Suppressor macrophage treated with lipopolysaccharide for 1 hour (primary cell): ENCODE results near the gene UBE2S.

ENCODE experiments used
- DNase-seq, 3 donors: peaks; one replicate each; pipeline ENCODE4 v3.0.0-alpha.2; 2020 to 2022

UBE2S gene

GRCh38 chr19:55382522-55383054 is 25.0 kb downstream of the UBE2S start:
- no peak for DNase-seq

GRCh38 chr19:55382013-55382412 is 25.6 kb downstream of the UBE2S start:
- no peak for DNase-seq

- no peak for DNase-seq
Measured at GRCh38 chr19:55379174-55379573, 28.4 kb downstream of the UBE2S start.

GRCh38 chr19:55377356-55378131 is 30.0 kb downstream of the UBE2S start:
- no peak for DNase-seq

GRCh38 chr19:55376241-55376933 is 31.2 kb downstream of the UBE2S start, which contains the start of gene TMEM190:
TSS of gene TMEM190 (plus strand) at chr19:55376826. CDS start at chr19:55376854, 28 bp downstream.
- DNase-seq, result no peak

- no peak for DNase-seq
Measured at GRCh38 chr19:55373993-55374757, 33.4 kb downstream of the UBE2S start.

- no peak for DNase-seq
Measured at GRCh38 chr19:55373306-55373992, 34.1 kb downstream of the UBE2S start.

- DNase-seq, result no peak
Measured at GRCh38 chr19:55372316-55373081, 35.1 kb downstream of the UBE2S start.

- no peak for DNase-seq
Measured at GRCh38 chr19:55370305-55370988, 37.1 kb downstream of the UBE2S start, which contains the start of gene IL11. TSS of gene IL11 (minus strand) at chr19:55370463. CDS start at chr19:55370310, 153 bp downstream.

- DNase-seq, result peak in 2 of 3 donors; percentile 11 to 40
Measured at GRCh38 chr19:55369653-55370304, 37.8 kb downstream of the UBE2S start.

GRCh38 chr19:55368701-55369563 is 38.7 kb downstream of the UBE2S start:
- DNase-seq, result peak; percentile 57 to 84 (median 69)

- no peak for DNase-seq
Measured at GRCh38 chr19:55368106-55368505, 39.5 kb downstream of the UBE2S start.

- no peak for DNase-seq
Measured at GRCh38 chr19:55366790-55367189, 40.8 kb downstream of the UBE2S start.

- no peak for DNase-seq
Measured at GRCh38 chr19:55365964-55366363, 41.6 kb downstream of the UBE2S start.

- no peak for DNase-seq
Measured at GRCh38 chr19:55365245-55365644, 42.3 kb downstream of the UBE2S start.

GRCh38 chr19:55362990-55363716 is 44.4 kb downstream of the UBE2S start, which contains the start of gene GARIN5B:
TSS of gene GARIN5B (minus strand) at chr19:55363260. CDS start at chr19:55363066, 194 bp downstream.
- DNase-seq, result no peak

GRCh38 chr19:55362174-55362989 is 45.2 kb downstream of the UBE2S start:
- DNase-seq, result no peak

- DNase-seq, result no peak
Measured at GRCh38 chr19:55360902-55361301, 46.7 kb downstream of the UBE2S start.
